SU-DHL-6 (cell line): Measurements from ENCODE around the gene ZDHHC5.

Experiments
- H2AFZ ChIP-seq: fragments of 200-600 bp; sonication (generic); 2 replicates; pipeline ENCODE4 v1.6.1; 2014; ENCODE audit warnings: low read depth, mild to moderate bottlenecking, moderate library complexity, mixed read lengths, antibody characterized with exemption, low read length; ENCODE audit not compliant: severe bottlenecking
- H3F3A ChIP-seq: fragments of 200-600 bp; shearing (Covaris generic); 2 replicates; pipeline ENCODE4 v1.6.0; 2016; ENCODE audit warnings: antibody characterized with exemption, mild to moderate bottlenecking; ENCODE audit not compliant: insufficient read depth
- H3K27ac ChIP-seq: fragments of 200-600 bp; sonication (generic); 2 replicates; pipeline ENCODE4 v1.5.1; 2016; ENCODE audit warnings: low read depth, mild to moderate bottlenecking, low read length, moderate library complexity, mixed read lengths
- H3K27me3 ChIP-seq: fragments of 200-600 bp; sonication (generic), shearing (Covaris generic); 2 replicates; pipeline ENCODE4 v1.6.0; 2014; ENCODE audit warnings: mild to moderate bottlenecking, low read length
- H3K36me3 ChIP-seq: fragments of 200-600 bp; sonication (generic); 2 replicates; pipeline ENCODE4 v1.6.1; 2014; ENCODE audit warnings: mild to moderate bottlenecking, low read length, mixed read lengths
- H3K4me2 ChIP-seq: fragments of 300-600, 200-600 bp; shearing (Covaris generic), sonication (generic); 2 replicates; pipeline ENCODE4 v1.6.0; 2014; ENCODE audit warnings: low read length, low read depth, mild to moderate bottlenecking; ENCODE audit not compliant: poor library complexity, severe bottlenecking
- H3K4me3 ChIP-seq: fragments of 200-600 bp; sonication (generic); 2 replicates; pipeline ENCODE4 v1.5.1; 2014; ENCODE audit warnings: antibody characterized with exemption, low read length, mild to moderate bottlenecking, mixed read lengths; ENCODE audit not compliant: insufficient read depth, poor library complexity, severe bottlenecking
- H3K79me2 ChIP-seq: fragments of 200-600 bp; sonication (generic); 2 replicates; pipeline ENCODE4 v1.6.1; 2014; ENCODE audit warnings: mild to moderate bottlenecking, low read length, moderate library complexity; ENCODE audit not compliant: insufficient read depth
- H3K9ac ChIP-seq: fragments of 200-600 bp; sonication (generic); 2 replicates; pipeline ENCODE4 v1.7.0; 2014; ENCODE audit warnings: mild to moderate bottlenecking, low read length
- H3K9me2 ChIP-seq: fragments of 200-600 bp; sonication (generic); replicated peaks from 2 replicates; pipeline ENCODE4 v1.6.1; 2014; ENCODE audit warnings: low read length; ENCODE audit not compliant: insufficient read depth
- H3K9me3 ChIP-seq: fragments of 200-600 bp; sonication (generic); 2 replicates; pipeline ENCODE4 v1.6.1; 2014; ENCODE audit warnings: low read length, mixed read lengths; ENCODE audit not compliant: insufficient read depth
- H4K20me1 ChIP-seq: fragments of 200-600 bp; sonication (generic); 2 replicates; pipeline ENCODE4 v1.6.1; 2014; ENCODE audit warnings: low read depth, mild to moderate bottlenecking, antibody characterized with exemption, low read length, moderate library complexity, mixed read lengths
- EZH2phosphoT487 ChIP-seq: fragments of 200-600 bp; sonication (generic), shearing (Covaris generic); conservative IDR thresholded peaks from 2 replicates; pipeline ENCODE4 v1.6.1; 2018; ENCODE audit warnings: mild to moderate bottlenecking, antibody characterized with exemption, low read length, moderate library complexity, mixed read lengths
- TF ChIP-seq, protein P1 (sequence below): fragments of 200-600 bp; sonication (generic); IDR thresholded peaks from one replicate; pipeline ENCODE4 v1.5.1; 2017; ENCODE audit warnings: antibody characterized with exemption, mild to moderate bottlenecking, low read length, moderate library complexity; ENCODE audit not compliant: insufficient read depth, poor library complexity, severe bottlenecking

ZDHHC5 gene

DNA sequence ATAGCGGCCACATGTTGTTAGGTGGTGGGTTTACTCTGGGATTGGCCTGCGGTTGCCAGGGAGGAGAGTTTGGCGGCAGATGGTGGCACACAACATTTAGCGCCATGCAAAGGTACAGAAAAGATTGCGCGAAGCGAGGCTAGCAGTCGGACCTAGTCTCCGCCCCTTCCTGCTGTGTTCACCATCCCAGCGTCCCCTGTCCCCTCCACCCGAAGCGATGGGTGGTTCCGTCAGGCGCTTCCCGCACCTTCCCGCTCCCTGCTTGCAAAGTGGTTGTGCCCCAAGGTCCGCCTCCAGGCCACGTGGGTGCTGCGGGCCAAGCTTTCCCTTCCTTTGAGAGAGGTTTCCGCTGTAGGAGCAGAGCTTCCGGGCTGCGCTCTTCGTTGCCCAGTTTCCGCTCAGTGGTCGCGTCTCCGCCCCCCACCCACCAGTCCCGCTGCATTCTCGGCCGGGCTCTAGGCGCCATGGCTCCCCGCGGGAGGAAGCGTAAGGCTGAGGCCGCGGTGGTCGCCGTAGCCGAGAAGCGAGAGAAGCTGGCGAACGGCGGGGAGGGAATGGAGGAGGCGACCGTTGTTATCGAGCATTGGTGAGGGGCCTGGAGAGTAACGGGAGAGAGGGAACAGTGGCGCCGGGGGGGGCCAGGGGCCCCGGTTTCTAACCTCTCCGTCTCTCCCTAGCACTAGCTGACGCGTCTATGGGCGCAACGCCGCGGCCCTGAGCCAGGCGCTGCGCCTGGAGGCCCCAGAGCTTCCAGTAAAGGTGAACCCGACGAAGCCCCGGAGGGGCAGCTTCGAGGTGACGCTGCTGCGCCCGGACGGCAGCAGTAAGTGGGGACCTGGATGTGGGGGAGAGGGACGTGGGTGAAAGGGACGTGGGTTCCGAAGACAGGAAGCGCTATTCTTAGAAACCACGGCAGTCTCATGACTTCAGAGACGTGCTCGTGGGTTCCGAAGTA is 73.5 kb downstream of the ZDHHC5 start, which contains the start of gene SELENOH:
TSS of gene SELENOH (plus strand) at position 360 of the 955 bp plus-strand sequence. CDS start at position 465, 105 bp downstream.
- TF ChIP-seq, protein P1, sequence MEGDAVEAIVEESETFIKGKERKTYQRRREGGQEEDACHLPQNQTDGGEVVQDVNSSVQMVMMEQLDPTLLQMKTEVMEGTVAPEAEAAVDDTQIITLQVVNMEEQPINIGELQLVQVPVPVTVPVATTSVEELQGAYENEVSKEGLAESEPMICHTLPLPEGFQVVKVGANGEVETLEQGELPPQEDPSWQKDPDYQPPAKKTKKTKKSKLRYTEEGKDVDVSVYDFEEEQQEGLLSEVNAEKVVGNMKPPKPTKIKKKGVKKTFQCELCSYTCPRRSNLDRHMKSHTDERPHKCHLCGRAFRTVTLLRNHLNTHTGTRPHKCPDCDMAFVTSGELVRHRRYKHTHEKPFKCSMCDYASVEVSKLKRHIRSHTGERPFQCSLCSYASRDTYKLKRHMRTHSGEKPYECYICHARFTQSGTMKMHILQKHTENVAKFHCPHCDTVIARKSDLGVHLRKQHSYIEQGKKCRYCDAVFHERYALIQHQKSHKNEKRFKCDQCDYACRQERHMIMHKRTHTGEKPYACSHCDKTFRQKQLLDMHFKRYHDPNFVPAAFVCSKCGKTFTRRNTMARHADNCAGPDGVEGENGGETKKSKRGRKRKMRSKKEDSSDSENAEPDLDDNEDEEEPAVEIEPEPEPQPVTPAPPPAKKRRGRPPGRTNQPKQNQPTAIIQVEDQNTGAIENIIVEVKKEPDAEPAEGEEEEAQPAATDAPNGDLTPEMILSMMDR: no peak
- no peak for TF ChIP-seq EZH2phosphoT487
- no peaks in the 10 kb centered on the region for H3K9me3 ChIP-seq
- H2AFZ ChIP-seq: peak within 1 kb of the TSS; percentile 83

DNA sequence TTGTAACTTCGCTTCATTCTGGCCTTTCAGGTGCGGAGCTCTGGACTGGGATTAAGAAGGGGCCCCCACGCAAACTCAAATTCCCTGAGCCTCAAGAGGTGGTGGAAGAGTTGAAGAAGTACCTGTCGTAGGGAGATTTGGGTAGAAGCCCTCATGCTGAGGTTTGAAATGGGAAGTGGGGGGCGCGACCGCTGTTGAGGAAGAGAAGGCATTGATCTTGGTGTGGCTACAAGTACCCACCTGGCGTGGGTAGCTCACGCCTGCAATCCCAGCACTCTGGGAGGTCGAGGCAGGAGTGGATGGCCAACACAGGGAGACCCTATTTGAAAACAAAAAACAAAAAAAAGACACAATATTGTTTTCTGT is 74.2 kb downstream of the ZDHHC5 start:
- H2AFZ ChIP-seq: peak overlapping the region; percentile 59

More for the DNA sequence above, 73.5 kb downstream of the ZDHHC5 start, which contains the start of gene SELENOH:
- Histone ChIP-seq H3K9me2 (no peaks in the 10 kb centered on the region), H4K20me1 (no peaks in the 10 kb centered on the region), H3K79me2 (peaks cover 15% of the 10 kb centered on the region), H3K4me2 (peak within 1 kb of the TSS; percentile 92), H3K27ac (peak within 1 kb of the TSS; percentile 71), H3F3A (peaks cover 21% of the 10 kb centered on the region), H3K27me3 (no peaks in the 10 kb centered on the region), H3K9ac (peak within 1 kb of the TSS; percentile 95), H3K36me3 (0 out of 2 replicates have a peak, but pooled peaks cover 6% of the 10 kb centered on the region), H3K4me3 (peak within 1 kb of the TSS; percentile 96)

DNA sequence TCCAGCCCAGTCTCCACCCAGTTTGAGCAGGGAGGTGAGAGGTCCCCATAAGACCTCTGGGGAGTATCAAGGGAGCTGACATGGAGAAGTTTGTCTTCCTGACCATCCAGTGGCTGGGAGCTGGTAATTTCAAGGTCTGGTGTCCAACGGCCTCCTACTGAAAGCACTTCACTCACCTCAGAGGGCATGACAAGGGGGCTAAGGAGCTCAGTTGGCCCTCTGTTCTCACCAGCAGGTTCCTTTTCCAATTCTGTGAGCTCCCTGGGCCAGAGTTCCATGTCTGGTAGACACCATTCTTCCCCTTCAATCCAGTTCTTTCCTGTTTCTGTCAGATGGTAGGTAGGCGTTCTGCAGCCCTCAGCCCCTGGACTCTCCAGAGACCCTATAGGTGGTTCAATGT is 76.4 kb downstream of the ZDHHC5 start:
- H3K9me2 ChIP-seq: no peaks in the 10 kb centered on the region
- peaks cover 15% of the 10 kb centered on the region for H3K79me2 ChIP-seq
- H3F3A ChIP-seq: peaks cover 21% of the 10 kb centered on the region
- no peak overlapping the region for H3K4me2 ChIP-seq
- H3K27me3 ChIP-seq: no peaks in the 10 kb centered on the region
- no peak overlapping the region for H2AFZ ChIP-seq
- no peak overlapping the region for H3K4me3 ChIP-seq
- no peak for TF ChIP-seq EZH2phosphoT487
- TF ChIP-seq, protein P1: no peak
- no peak overlapping the region for H3K27ac ChIP-seq
- 0 out of 2 replicates have a peak, but pooled peaks cover 6% of the 10 kb centered on the region for H3K36me3 ChIP-seq
- H4K20me1 ChIP-seq: no peaks in the 10 kb centered on the region
- no peaks in the 10 kb centered on the region for H3K9me3 ChIP-seq
- H3K9ac ChIP-seq: no peak overlapping the region

More for the DNA sequence above, 74.2 kb downstream of the ZDHHC5 start:
- peak overlapping the region; percentile 95 for H3K9ac ChIP-seq
- no peaks in the 10 kb centered on the region for H3K9me3 ChIP-seq
- no peaks in the 10 kb centered on the region for H3K27me3 ChIP-seq
- H3K4me2 ChIP-seq: peak overlapping the region; percentile 92
- peaks cover 15% of the 10 kb centered on the region for H3K79me2 ChIP-seq
- H3K4me3 ChIP-seq: peak overlapping the region; percentile 96
- H3K36me3 ChIP-seq: 0 out of 2 replicates have a peak, but pooled peaks cover 6% of the 10 kb centered on the region
- peaks cover 21% of the 10 kb centered on the region for H3F3A ChIP-seq
- H3K27ac ChIP-seq: peak overlapping the region; percentile 71
- H3K9me2 ChIP-seq: no peaks in the 10 kb centered on the region
- TF ChIP-seq EZH2phosphoT487: no peak
- TF ChIP-seq, protein P1: no peak
- H4K20me1 ChIP-seq: no peaks in the 10 kb centered on the region
